22Rv1 (cell line): ENCODE results near the gene CLTA.

Experiments used
- ZFX ChIP-seq: fragments of 450-650 bp; IDR thresholded peaks from 2 replicates; pipeline ENCODE4 v1.6.1; 2017; ENCODE audit warnings: antibody characterized with exemption, borderline replicate concordance
- TF ChIP-seq, protein P1 (sequence below): fragments of 450-650 bp; IDR thresholded peaks from 2 replicates; pipeline ENCODE4 v1.5.1; 2017; ENCODE audit warnings: mild to moderate bottlenecking

DNA sequence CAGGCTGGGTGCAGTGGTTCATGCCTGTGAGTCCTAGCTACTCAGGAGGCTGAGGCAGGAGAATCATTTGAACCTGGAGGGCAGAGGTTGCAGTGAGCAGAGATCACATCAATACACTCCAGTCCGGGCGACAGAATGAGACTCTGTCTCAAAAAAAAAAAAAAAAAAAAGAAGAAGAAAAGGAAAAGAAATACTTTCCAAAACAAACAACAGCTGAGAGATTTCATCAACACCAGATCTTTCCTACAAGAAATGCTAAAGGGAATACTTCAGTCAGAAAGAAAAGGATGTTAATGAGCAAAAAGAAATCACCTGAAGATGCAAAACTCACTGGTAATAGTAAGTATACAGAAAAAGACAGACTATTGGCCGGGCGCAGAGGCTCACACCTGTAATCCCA, 13.2 kb upstream of the CLTA start:
- TF ChIP-seq, protein P1, sequence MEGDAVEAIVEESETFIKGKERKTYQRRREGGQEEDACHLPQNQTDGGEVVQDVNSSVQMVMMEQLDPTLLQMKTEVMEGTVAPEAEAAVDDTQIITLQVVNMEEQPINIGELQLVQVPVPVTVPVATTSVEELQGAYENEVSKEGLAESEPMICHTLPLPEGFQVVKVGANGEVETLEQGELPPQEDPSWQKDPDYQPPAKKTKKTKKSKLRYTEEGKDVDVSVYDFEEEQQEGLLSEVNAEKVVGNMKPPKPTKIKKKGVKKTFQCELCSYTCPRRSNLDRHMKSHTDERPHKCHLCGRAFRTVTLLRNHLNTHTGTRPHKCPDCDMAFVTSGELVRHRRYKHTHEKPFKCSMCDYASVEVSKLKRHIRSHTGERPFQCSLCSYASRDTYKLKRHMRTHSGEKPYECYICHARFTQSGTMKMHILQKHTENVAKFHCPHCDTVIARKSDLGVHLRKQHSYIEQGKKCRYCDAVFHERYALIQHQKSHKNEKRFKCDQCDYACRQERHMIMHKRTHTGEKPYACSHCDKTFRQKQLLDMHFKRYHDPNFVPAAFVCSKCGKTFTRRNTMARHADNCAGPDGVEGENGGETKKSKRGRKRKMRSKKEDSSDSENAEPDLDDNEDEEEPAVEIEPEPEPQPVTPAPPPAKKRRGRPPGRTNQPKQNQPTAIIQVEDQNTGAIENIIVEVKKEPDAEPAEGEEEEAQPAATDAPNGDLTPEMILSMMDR = no peak
- no peak for TF ChIP-seq ZFX
